GM12878 (cell line): Measurements from ENCODE around the gene LEMD2. TPM values are rescaled to one million over a fixed set of nuclear protein-coding genes. Genes with fewer than 3 reads are reported as not detected.
A peak's percentile ranks its signal among the peaks of the same experiment; 100 is the strongest.

ENCODE experiments used
- ATAC-seq: fragments of 200-7000 bp; cut with Tn5 transposase; 3 replicates; pipeline ENCODE4 v1.9.1; 2020; ENCODE audit warnings: mild to moderate bottlenecking, moderate library complexity
- BruUV-seq: library from RNA; stranded (reverse); fragments of 400-500 nt; replicated peaks from 2 replicates; lab custom pipeline; 2021; lab: Mats Ljungman, UMichigan
- CTCF ChIA-PET: fragments of 300-600 bp; sonication (Branson Sonifier 250); formaldehyde crosslinking; extraction: SDS; loops from one replicate; lab custom pipeline; 2021; ENCODE audit warnings: inconsistent platforms; lab: Yijun Ruan, JAX
- POLR2A ChIA-PET: fragments of 350-600 bp; formaldehyde crosslinking; extraction: SDS; loops from one replicate; lab custom pipeline; 2021; ENCODE audit warnings: inconsistent platforms; lab: Charles Lee
- RAD21 ChIA-PET: fragments of 300-600 bp; sonication (Branson Sonifier 250); formaldehyde crosslinking; loops from one replicate; lab custom pipeline; 2023; ENCODE audit warnings: antibody characterized with exemption; ENCODE audit not compliant: unreplicated experiment; lab: Charles Lee
- SMC1A ChIA-PET: fragments of 300-600 bp; sonication (Branson Sonifier 250); formaldehyde crosslinking; loops from one replicate; lab custom pipeline; 2023; ENCODE audit not compliant: unreplicated experiment, uncharacterized antibody; lab: Charles Lee
- DNase-seq: peaks from one replicate; pipeline ENCODE4 v3.0.0-alpha.2; 2011; ENCODE audit warnings: low read depth, low spot score
- FAIRE-seq: peaks from 3 replicates; lab custom pipeline; 2011; peaks lifted over from hg19 to GRCh38; lab: Jason Lieb, UNC
- H2AFZ ChIP-seq: 2 replicates; pipeline ENCODE4 v1.6.0; 2011; ENCODE audit warnings: low read depth, low read length, control low read depth; ENCODE audit not compliant: control insufficient read depth
- H3K27ac ChIP-seq: 2 replicates; pipeline ENCODE4 v1.5.1; 2011; ENCODE audit warnings: control low read depth; ENCODE audit not compliant: control insufficient read depth, insufficient read depth
- H3K27me3 ChIP-seq, 2 experiments: replicated peaks in 1 of 2; 2 replicates each; pipeline versions ENCODE4 v1.6.0 to v1.6.1; 2011; ENCODE audit warnings: low read length in 1 of 2; ENCODE audit not compliant: control insufficient read depth in 2 of 2, insufficient read depth in 2 of 2
- H3K36me3 ChIP-seq, 2 experiments: 2 replicates each; pipeline ENCODE4 v1.5.1; 2011; ENCODE audit warnings: low read length in 1 of 2; ENCODE audit not compliant: control insufficient read depth in 2 of 2, insufficient read depth in 2 of 2
- H3K4me1 ChIP-seq: 2 replicates; pipeline ENCODE4 v1.6.1; 2011; ENCODE audit warnings: mild to moderate bottlenecking, low read length, moderate library complexity, mixed read lengths; ENCODE audit not compliant: control insufficient read depth, insufficient read depth
- H3K4me2 ChIP-seq: 2 replicates; pipeline ENCODE4 v1.6.0; 2011; ENCODE audit warnings: control low read depth; ENCODE audit not compliant: control insufficient read depth, insufficient read depth
- H3K4me3 ChIP-seq: fragments of 200-600 bp; sonication (generic); 2 replicates; pipeline ENCODE4 v1.5.1; 2016
- H3K79me2 ChIP-seq: 2 replicates; pipeline ENCODE4 v1.6.0; 2011; ENCODE audit warnings: low read length; ENCODE audit not compliant: control insufficient read depth, insufficient read depth
- H3K9ac ChIP-seq: 2 replicates; pipeline ENCODE4 v1.8.0; 2011; ENCODE audit warnings: low read length, control low read depth, mixed read lengths; ENCODE audit not compliant: control insufficient read depth, insufficient read depth
- H3K9me3 ChIP-seq: replicated peaks from 3 replicates; pipeline ENCODE4 v1.5.1; 2011; ENCODE audit warnings: mild to moderate bottlenecking, low read length; ENCODE audit not compliant: control insufficient read depth, insufficient read depth
- H4K20me1 ChIP-seq: 2 replicates; pipeline ENCODE4 v1.6.0; 2011; ENCODE audit not compliant: control insufficient read depth, insufficient read depth
- ASH2L ChIP-seq: fragments of 300-600, 200-600 bp; sonication (generic); IDR thresholded peaks from 2 replicates; pipeline ENCODE4 v1.6.1; 2017; ENCODE audit warnings: low read depth, mild to moderate bottlenecking, borderline replicate concordance
- CBFB ChIP-seq: IDR thresholded peaks from 2 replicates; pipeline ENCODE4 v1.6.1; 2016; ENCODE audit warnings: antibody characterized with exemption, low read depth
- CHD2 ChIP-seq: IDR thresholded peaks from 2 replicates; pipeline ENCODE4 v1.6.1; 2011; ENCODE audit warnings: low read depth, low read length, improper control_type of control experiment, borderline replicate concordance
- CREM ChIP-seq: IDR thresholded peaks from 2 replicates; pipeline ENCODE4 v1.6.1; 2014; ENCODE audit warnings: antibody characterized with exemption, low read depth
- LARP7 ChIP-seq: fragments of 450-650 bp; IDR thresholded peaks from 2 replicates; pipeline ENCODE4 v1.6.1; 2017; ENCODE audit warnings: mild to moderate bottlenecking
- ZNF217 ChIP-seq: fragments of 450-650 bp; IDR thresholded peaks from 2 replicates; pipeline ENCODE4 v1.6.1; 2017; ENCODE audit warnings: antibody characterized with exemption, mild to moderate bottlenecking
- ZNF274 ChIP-seq: IDR thresholded peaks from one replicate; pipeline ENCODE4 v1.8.0; 2011; ENCODE audit not compliant: insufficient read length, insufficient read depth
- ZNF622 ChIP-seq: fragments of 450-650 bp; IDR thresholded peaks from 2 replicates; pipeline ENCODE4 v1.6.1; 2017; ENCODE audit warnings: mild to moderate bottlenecking, inconsistent platforms
- WGBS: methylation state at CpG from one replicate; pipeline ENCODE4 v1.1.6; 2016; ENCODE audit warnings: low lambda C conversion rate; ENCODE audit not compliant: insufficient replicate concordance, insufficient coverage; ENCODE audit errors: missing lambda C conversion rate; 5-methylcytosine and 5-hydroxymethylcytosine counted together
- in situ Hi-C: fragments of 300-500 bp; cut with MboI; formaldehyde crosslinking; loops from 9 replicates; pipeline ENCODE4 v1.14.3; 2018; ENCODE audit warnings: mixed read lengths
- intact Hi-C: fragments of 100-400 bp; cut with micrococcal nuclease; formaldehyde crosslinking; loops from one replicate; pipeline ENCODE4 v1.14.2; 2022; ENCODE audit not compliant: unreplicated experiment
- polyA plus RNA-seq, 11 experiments: library from polyadenylated mRNA; depleted of rRNA in 4 of 11; unstranded in 6 of 11; stranded (reverse) in 5 of 11; fragments of >200 nt; fragmentation: Nextera tagmentation in 4 of 11; fragmentation: Illumina TruSeq in 1 of 11; extraction: Ambion mirVana in 4 of 11; extraction: Trizol in 1 of 11; gene quantifications; 1 replicate in 1 of 11; 2 replicates in 10 of 11; pipeline versions ENCODE4 v1.2.1 to v1.2.3, GENCODE V29; 2011 to 2016; ENCODE audit warnings: inconsistent platforms in 2 of 11, missing spikeins in 2 of 11, low read depth in 1 of 11
- total RNA-seq, 4 experiments: library from RNA; depleted of rRNA in 3 of 4; stranded (reverse); fragments of >200 nt in 3 of 4; fragmentation: Illumina TruSeq in 1 of 4; extraction: Trizol in 1 of 4; gene quantifications; 2 replicates each; pipeline versions ENCODE4 v1.2.1 to v1.2.3, GENCODE V29; 2013 to 2021
- TF ChIP-seq, protein P1 (sequence below): fragments of 150-350 bp; IDR thresholded peaks from 2 replicates; pipeline ENCODE4 v1.6.1; 2014; ENCODE audit warnings: mild to moderate bottlenecking, low read depth, low read length
- TF ChIP-seq, protein P2 (sequence below): fragments of 450-650 bp; IDR thresholded peaks from 2 replicates; pipeline ENCODE4 v1.6.1; 2014; ENCODE audit warnings: mild to moderate bottlenecking
- TF ChIP-seq, protein P3 (sequence below): fragments of 450-650 bp; conservative IDR thresholded peaks from 2 replicates; pipeline ENCODE4 v1.6.1; 2017; ENCODE audit warnings: mild to moderate bottlenecking, moderate library complexity
- TF ChIP-seq, protein P4 (sequence below): fragments of 450-650 bp; IDR thresholded peaks from 2 replicates; pipeline ENCODE4 v1.6.1; 2017; ENCODE audit warnings: borderline replicate concordance

LEMD2 gene
- total and polyA plus RNA-seq, 10 of the 15 experiments (the other 5 are each of a cell fraction or from before 2014, with no cell fraction given), result 0.45 to 47.1 (median 22.8) TPM

DNA sequence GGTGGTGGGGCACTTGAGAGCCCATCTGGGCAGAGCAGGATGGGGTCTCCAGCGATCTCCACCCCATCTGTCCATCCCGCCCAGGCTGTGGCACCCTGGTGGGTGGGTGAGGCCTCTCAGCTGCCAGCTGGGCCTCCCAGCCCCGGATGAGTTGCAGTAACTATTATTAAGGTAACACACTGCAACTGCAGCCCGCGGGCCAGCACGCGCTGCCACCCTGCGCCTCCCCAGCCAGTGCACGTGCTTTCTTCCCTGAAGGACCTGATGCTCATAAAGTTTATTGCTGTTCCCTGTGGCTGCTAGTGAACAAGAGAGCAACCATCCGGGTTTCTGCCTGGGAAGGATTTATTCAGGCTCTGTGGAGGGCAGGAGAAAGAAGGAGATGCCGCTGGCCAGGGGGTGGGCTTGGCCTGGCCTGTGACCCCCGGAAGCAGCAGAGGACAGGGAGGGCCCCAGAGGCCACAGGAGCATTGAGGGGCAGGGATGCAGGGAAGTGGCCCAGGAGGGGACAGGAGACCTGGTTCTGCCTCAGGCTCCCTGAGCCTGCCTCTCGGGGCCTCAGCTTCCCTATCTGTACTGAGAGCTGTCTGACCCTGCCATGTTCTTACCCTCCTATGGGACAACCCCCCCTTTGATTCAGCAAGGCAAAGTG is 43.9 kb downstream of the LEMD2 start (continued):
- TF ChIP-seq, protein P1, sequence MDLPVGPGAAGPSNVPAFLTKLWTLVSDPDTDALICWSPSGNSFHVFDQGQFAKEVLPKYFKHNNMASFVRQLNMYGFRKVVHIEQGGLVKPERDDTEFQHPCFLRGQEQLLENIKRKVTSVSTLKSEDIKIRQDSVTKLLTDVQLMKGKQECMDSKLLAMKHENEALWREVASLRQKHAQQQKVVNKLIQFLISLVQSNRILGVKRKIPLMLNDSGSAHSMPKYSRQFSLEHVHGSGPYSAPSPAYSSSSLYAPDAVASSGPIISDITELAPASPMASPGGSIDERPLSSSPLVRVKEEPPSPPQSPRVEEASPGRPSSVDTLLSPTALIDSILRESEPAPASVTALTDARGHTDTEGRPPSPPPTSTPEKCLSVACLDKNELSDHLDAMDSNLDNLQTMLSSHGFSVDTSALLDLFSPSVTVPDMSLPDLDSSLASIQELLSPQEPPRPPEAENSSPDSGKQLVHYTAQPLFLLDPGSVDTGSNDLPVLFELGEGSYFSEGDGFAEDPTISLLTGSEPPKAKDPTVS, result no peak
- TF ChIP-seq LARP7, result no peak
- no peak for TF ChIP-seq ZNF622
- TF ChIP-seq, protein P2, sequence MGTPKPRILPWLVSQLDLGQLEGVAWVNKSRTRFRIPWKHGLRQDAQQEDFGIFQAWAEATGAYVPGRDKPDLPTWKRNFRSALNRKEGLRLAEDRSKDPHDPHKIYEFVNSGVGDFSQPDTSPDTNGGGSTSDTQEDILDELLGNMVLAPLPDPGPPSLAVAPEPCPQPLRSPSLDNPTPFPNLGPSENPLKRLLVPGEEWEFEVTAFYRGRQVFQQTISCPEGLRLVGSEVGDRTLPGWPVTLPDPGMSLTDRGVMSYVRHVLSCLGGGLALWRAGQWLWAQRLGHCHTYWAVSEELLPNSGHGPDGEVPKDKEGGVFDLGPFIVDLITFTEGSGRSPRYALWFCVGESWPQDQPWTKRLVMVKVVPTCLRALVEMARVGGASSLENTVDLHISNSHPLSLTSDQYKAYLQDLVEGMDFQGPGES, result no peak
- no peak for TF ChIP-seq ZNF217
- TF ChIP-seq ZNF274, result no peak

DNA sequence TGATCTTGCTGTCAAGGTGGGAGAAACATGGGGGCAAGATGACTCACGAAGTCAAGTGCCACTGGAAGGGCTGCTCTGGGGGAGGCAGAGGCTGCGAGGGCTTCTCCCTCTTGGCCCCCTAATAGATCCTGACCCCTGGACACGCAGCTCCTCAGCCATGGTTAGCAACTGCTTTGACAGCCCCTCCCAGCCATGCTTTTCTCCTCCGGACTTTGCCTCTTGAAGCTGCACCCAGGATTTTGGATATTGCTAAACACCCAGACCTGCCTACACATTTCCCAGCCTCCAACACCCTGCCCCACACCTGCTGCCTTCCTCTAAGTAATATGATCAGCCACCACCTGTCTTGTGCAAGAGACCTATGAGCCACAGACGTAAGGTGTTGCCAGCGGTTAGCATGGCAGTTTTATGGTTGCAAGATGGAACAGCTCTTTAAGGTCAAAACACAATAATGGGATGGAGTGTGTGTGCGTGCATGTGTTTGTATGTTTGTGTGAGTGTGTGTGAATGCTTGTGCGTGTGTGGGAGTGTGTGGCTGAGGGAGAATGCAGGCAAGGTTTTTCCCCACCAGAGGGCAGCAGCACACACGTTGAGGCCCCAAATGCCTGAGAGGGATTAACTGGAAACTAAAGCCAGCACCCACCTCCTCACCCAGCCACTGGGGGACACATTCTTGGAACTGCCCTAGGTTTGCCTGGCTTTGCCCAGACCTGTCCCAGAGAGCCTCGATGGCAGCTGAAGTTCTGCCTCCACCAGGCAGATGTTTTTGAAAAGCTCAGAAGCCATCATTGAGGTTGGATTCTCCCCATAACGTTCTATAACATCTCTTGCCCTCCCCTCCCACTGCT is 44.7 kb downstream of the LEMD2 start:
- H3K9me3 ChIP-seq, result no peaks in the 10 kb centered on the region
- no TSS peak for BruUV-seq
- H3K4me1 ChIP-seq, result no peaks in the 10 kb centered on the region
- ATAC-seq, result peak; percentile 94
- no peak overlapping the region for H3K4me3 ChIP-seq
- FAIRE-seq, result peak; percentile 97
- H3K4me2 ChIP-seq, result no peak overlapping the region
- in situ Hi-C loops, result no loop called here
- H3K79me2 ChIP-seq, result no peaks in the 10 kb centered on the region
- intact Hi-C loops, result loop anchor here (1.0 kb wide), 2 partner anchors 159 to 410 kb away; no protein-coding TSS in a partner anchor
- no peak overlapping the region for H2AFZ ChIP-seq
- ChIA-PET POLR2A (interaction anchor here (0.5 to 0.6 kb wide), 2 partner anchors 162 to 1482 kb away, joined by 5 to 7 read pairs; no protein-coding TSS in a partner anchor), SMC1A (interaction anchor here (0.7 to 1.0 kb wide), 2 partner anchors 31 to 33 kb away, joined by 3 read pairs; partner anchors contain the start of gene UQCC2), RAD21 (interaction anchor here (0.6 to 1.5 kb wide), 5 partner anchors 29 to 532 kb away, joined by 3 to 5 read pairs (median 3); partner anchors contain the start of gene UQCC2), CTCF (interaction anchor here (0.6 to 7.2 kb wide), 22 partner anchors 11 to 1354 kb away, joined by 3 to 46 read pairs (median 4); partner anchors contain the start of gene UQCC2)
- H3K36me3 ChIP-seq, result no peaks in the 10 kb centered on the region
- H3K27ac ChIP-seq, result no peak overlapping the region
- H4K20me1 ChIP-seq, result no peaks in the 10 kb centered on the region
- no peaks in the 10 kb centered on the region; a peak in 2 of 4 replicates for H3K27me3 ChIP-seq
- no peak overlapping the region for H3K9ac ChIP-seq
- no peak for DNase-seq
- WGBS, result 22% methylated on average over 11 of the region's 11 CpGs
- TF ChIP-seq CREM, result no peak
- TF ChIP-seq, protein P1, result no peak
- TF ChIP-seq CBFB, result no peak
- TF ChIP-seq CHD2, result no peak
- TF ChIP-seq ASH2L, result no peak
- TF ChIP-seq, protein P3, sequence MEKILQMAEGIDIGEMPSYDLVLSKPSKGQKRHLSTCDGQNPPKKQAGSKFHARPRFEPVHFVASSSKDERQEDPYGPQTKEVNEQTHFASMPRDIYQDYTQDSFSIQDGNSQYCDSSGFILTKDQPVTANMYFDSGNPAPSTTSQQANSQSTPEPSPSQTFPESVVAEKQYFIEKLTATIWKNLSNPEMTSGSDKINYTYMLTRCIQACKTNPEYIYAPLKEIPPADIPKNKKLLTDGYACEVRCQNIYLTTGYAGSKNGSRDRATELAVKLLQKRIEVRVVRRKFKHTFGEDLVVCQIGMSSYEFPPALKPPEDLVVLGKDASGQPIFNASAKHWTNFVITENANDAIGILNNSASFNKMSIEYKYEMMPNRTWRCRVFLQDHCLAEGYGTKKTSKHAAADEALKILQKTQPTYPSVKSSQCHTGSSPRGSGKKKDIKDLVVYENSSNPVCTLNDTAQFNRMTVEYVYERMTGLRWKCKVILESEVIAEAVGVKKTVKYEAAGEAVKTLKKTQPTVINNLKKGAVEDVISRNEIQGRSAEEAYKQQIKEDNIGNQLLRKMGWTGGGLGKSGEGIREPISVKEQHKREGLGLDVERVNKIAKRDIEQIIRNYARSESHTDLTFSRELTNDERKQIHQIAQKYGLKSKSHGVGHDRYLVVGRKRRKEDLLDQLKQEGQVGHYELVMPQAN, result no peak
- TF ChIP-seq, protein P4, sequence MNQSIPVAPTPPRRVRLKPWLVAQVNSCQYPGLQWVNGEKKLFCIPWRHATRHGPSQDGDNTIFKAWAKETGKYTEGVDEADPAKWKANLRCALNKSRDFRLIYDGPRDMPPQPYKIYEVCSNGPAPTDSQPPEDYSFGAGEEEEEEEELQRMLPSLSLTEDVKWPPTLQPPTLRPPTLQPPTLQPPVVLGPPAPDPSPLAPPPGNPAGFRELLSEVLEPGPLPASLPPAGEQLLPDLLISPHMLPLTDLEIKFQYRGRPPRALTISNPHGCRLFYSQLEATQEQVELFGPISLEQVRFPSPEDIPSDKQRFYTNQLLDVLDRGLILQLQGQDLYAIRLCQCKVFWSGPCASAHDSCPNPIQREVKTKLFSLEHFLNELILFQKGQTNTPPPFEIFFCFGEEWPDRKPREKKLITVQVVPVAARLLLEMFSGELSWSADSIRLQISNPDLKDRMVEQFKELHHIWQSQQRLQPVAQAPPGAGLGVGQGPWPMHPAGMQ, result no peak
